H1 (cell line): ENCODE data around the gene TIMM21. TPM values are rescaled to one million over a fixed set of nuclear protein-coding genes. Genes with fewer than 3 reads are reported as not detected.

Experiments used
- CTCF ChIA-PET: fragments of 300-600 bp; sonication (Branson Sonifier 250); formaldehyde crosslinking; loops from one replicate; lab custom pipeline; 2021; ENCODE audit not compliant: partially characterized antibody; lab: Charles Lee
- POLR2A ChIA-PET: fragments of 300-600 bp; sonication (Branson Sonifier 250); formaldehyde crosslinking; loops from one replicate; lab custom pipeline; 2021; ENCODE audit warnings: inconsistent platforms; ENCODE audit not compliant: partially characterized antibody; lab: Charles Lee
- DNase-seq, 2 experiments: peaks; one replicate each; pipeline versions ENCODE4 v3.0.0 to v3.0.0-alpha.2; 2010 to 2022; ENCODE audit warnings: low spot score in 2 of 2, low read depth in 1 of 2, mixed read lengths in 1 of 2
- FAIRE-seq: peaks from 2 replicates; lab custom pipeline; 2011; peaks lifted over from hg19 to GRCh38; lab: Jason Lieb, UNC
- H2AFZ ChIP-seq: 2 replicates; pipeline ENCODE4 v1.8.1; 2012; ENCODE audit warnings: low read length, inconsistent platforms
- H2AK5ac ChIP-seq: 2 replicates; pipeline ENCODE4 v1.6.1; 2013; ENCODE audit warnings: low read depth, low read length
- H2BK120ac ChIP-seq: replicated peaks from 2 replicates; pipeline ENCODE3; 2013; ENCODE audit warnings: low read depth, low read length, inconsistent platforms
- H2BK12ac ChIP-seq: 2 replicates; pipeline ENCODE4 v1.6.1; 2013; ENCODE audit warnings: low read depth, low read length
- H2BK15ac ChIP-seq: 2 replicates; pipeline ENCODE4 v1.6.1; 2013; ENCODE audit warnings: low read length
- H2BK20ac ChIP-seq: 2 replicates; pipeline ENCODE4 v1.6.1; 2013; ENCODE audit warnings: low read length
- H2BK5ac ChIP-seq: 2 replicates; pipeline ENCODE4 v1.6.1; 2013; ENCODE audit warnings: low read depth, low read length
- H3K14ac ChIP-seq: 2 replicates; pipeline ENCODE4 v1.6.1; 2013; ENCODE audit warnings: inconsistent platforms; ENCODE audit not compliant: insufficient read length
- H3K18ac ChIP-seq: 2 replicates; pipeline ENCODE4 v1.6.1; 2013; ENCODE audit warnings: low read length; ENCODE audit errors: extremely low read depth
- H3K23ac ChIP-seq: 2 replicates; pipeline ENCODE4 v1.6.1; 2013; ENCODE audit warnings: inconsistent platforms; ENCODE audit not compliant: insufficient read length
- H3K23me2 ChIP-seq: 2 replicates; pipeline ENCODE4 v1.6.1; 2013; ENCODE audit warnings: low read depth, low read length
- H3K27ac ChIP-seq: 2 replicates; pipeline ENCODE4 v1.6.1; 2011; ENCODE audit warnings: low read depth, low read length, inconsistent platforms
- H3K27me3 ChIP-seq, 4 experiments: replicated peaks in 1 of 4; 1 replicate in 1 of 4; 2 replicates in 3 of 4; pipeline versions ENCODE4 v1.6.1 to v1.8.1; 2011 to 2013; ENCODE audit warnings: low read length in 3 of 4, mild to moderate bottlenecking in 3 of 4, inconsistent platforms in 2 of 4, mixed read lengths in 2 of 4, moderate library complexity in 1 of 4; ENCODE audit not compliant: control insufficient read depth in 3 of 4, insufficient read depth in 3 of 4; ENCODE audit errors: extremely low read depth in 1 of 4
- H3K36me3 ChIP-seq, 4 experiments: 2 replicates each; pipeline versions ENCODE4 v1.6.1 to v1.8.1; 2011 to 2013; ENCODE audit warnings: mild to moderate bottlenecking in 4 of 4, low read length in 3 of 4, moderate library complexity in 2 of 4, control low read depth in 1 of 4, inconsistent platforms in 1 of 4; ENCODE audit not compliant: insufficient read depth in 4 of 4, control insufficient read depth in 2 of 4
- H3K4ac ChIP-seq: replicated peaks from 2 replicates; pipeline ENCODE3; 2013; ENCODE audit warnings: low read length, low read depth, mixed read lengths, inconsistent platforms; ENCODE audit not compliant: insufficient read length
- H3K4me1 ChIP-seq, 4 experiments: replicated peaks in 1 of 4; 1 replicate in 1 of 4; 2 replicates in 3 of 4; pipeline versions ENCODE4 v1.6.1 to v1.8.1; 2011 to 2013; ENCODE audit warnings: low read length in 3 of 4, inconsistent platforms in 2 of 4, mixed read lengths in 1 of 4; ENCODE audit not compliant: insufficient read depth in 4 of 4, control insufficient read depth in 3 of 4
- H3K4me2 ChIP-seq, 2 experiments: 2 replicates each; pipeline versions ENCODE4 v1.6.1 to v1.8.1; 2011 to 2013; ENCODE audit warnings: low read depth in 2 of 2, low read length in 2 of 2, control low read depth in 1 of 2, inconsistent platforms in 1 of 2, mild to moderate bottlenecking in 1 of 2; ENCODE audit not compliant: insufficient read depth in 1 of 2
- H3K4me3 ChIP-seq, 4 experiments: fragments of 200-600, 300-600 bp in 1 of 4; sonication (generic), shearing (Covaris generic), sonication (Bioruptor Twin) in 1 of 4; 2 replicates each; pipeline versions ENCODE4 v1.5.1 to v1.8.1; 2011 to 2016; ENCODE audit warnings: low read length in 4 of 4, low read depth in 3 of 4, control low read depth in 2 of 4, inconsistent platforms in 2 of 4, mild to moderate bottlenecking in 2 of 4, mixed read lengths in 1 of 4, moderate library complexity in 1 of 4; ENCODE audit not compliant: insufficient read depth in 2 of 4; ENCODE audit errors: extremely low read depth in 1 of 4
- H3K56ac ChIP-seq: replicated peaks from 2 replicates; pipeline ENCODE3; 2013; ENCODE audit warnings: low read depth, mild to moderate bottlenecking, mixed read lengths, low read length, inconsistent platforms; ENCODE audit not compliant: insufficient read length
- H3K79me1 ChIP-seq: 2 replicates; pipeline ENCODE4 v1.6.1; 2013; ENCODE audit warnings: low read depth, low read length, control low read depth
- H3K79me2 ChIP-seq, 2 experiments: 2 replicates each; pipeline versions ENCODE4 v1.6.1 to v1.8.1; 2012 to 2013; ENCODE audit warnings: low read length in 2 of 2, mild to moderate bottlenecking in 2 of 2, inconsistent platforms in 1 of 2; ENCODE audit not compliant: insufficient read depth in 2 of 2, control insufficient read depth in 1 of 2
- H3K9ac ChIP-seq, 4 experiments: replicated peaks in 1 of 4; 1 replicate in 1 of 4; 2 replicates in 3 of 4; pipeline versions ENCODE4 v1.6.1 to v1.8.1; 2011 to 2013; ENCODE audit warnings: low read depth in 3 of 4, low read length in 3 of 4, control low read depth in 2 of 4, mild to moderate bottlenecking in 2 of 4, moderate library complexity in 2 of 4, inconsistent platforms in 1 of 4; ENCODE audit errors: extremely low read depth in 1 of 4
- H3K9me3 ChIP-seq, 2 experiments: 2 replicates each; pipeline versions ENCODE4 v1.6.1 to v1.8.1; 2012 to 2013; ENCODE audit warnings: mild to moderate bottlenecking in 2 of 2, moderate library complexity in 2 of 2, control low read depth in 1 of 2, inconsistent platforms in 1 of 2, low read depth in 1 of 2, low read length in 1 of 2, mixed read lengths in 1 of 2; ENCODE audit not compliant: insufficient read depth in 2 of 2
- H4K20me1 ChIP-seq, 2 experiments: replicated peaks in 1 of 2; 2 replicates each; pipeline versions ENCODE3 to v1.8.1; 2011 to 2013; ENCODE audit warnings: inconsistent platforms in 2 of 2, low read length in 2 of 2, mild to moderate bottlenecking in 1 of 2; ENCODE audit not compliant: insufficient read depth in 2 of 2, control insufficient read depth in 1 of 2
- H4K5ac ChIP-seq: 2 replicates; pipeline ENCODE4 v1.6.1; 2013; ENCODE audit warnings: low read length, low read depth, mixed read lengths, inconsistent platforms; ENCODE audit not compliant: insufficient read length
- H4K8ac ChIP-seq: 2 replicates; pipeline ENCODE4 v1.8.0; 2013; ENCODE audit warnings: mild to moderate bottlenecking, moderate library complexity, low read length, inconsistent platforms; ENCODE audit not compliant: insufficient read depth; ENCODE audit errors: extremely low read depth
- H4K91ac ChIP-seq: replicated peaks from 2 replicates; pipeline ENCODE3; 2013; ENCODE audit warnings: low read length, mixed read lengths, inconsistent platforms; ENCODE audit not compliant: insufficient read length
- BACH1 ChIP-seq: IDR thresholded peaks from 2 replicates; pipeline ENCODE4 v1.6.1; 2012; ENCODE audit warnings: low read length, improper control_type of control experiment
- CBX8 ChIP-seq: fragments of 300-800, 300-1000 bp; sonication (generic); IDR thresholded peaks from 2 replicates; pipeline ENCODE4 v1.7.1; 2016; ENCODE audit warnings: low read depth, low read length, borderline replicate concordance
- CREB1 ChIP-seq: IDR thresholded peaks from 2 replicates; pipeline ENCODE4 v1.6.1; 2012; ENCODE audit warnings: inconsistent platforms
- GABPA ChIP-seq: IDR thresholded peaks from 2 replicates; pipeline ENCODE4 v1.6.1; 2011; ENCODE audit warnings: mild to moderate bottlenecking, low read length, moderate library complexity, borderline replicate concordance; ENCODE audit not compliant: insufficient read depth
- TBP ChIP-seq: IDR thresholded peaks from 2 replicates; pipeline ENCODE4 v1.6.1; 2011; ENCODE audit warnings: low read depth, low read length, improper control_type of control experiment
- WGBS, 2 experiments: shearing (Covaris generic) in 1 of 2; methylation state at CpG; one replicate each; pipeline versions ENCODE4 v1.1.6 to v1.1.7; 2013 to 2015; ENCODE audit warnings: low lambda C conversion rate in 2 of 2, mixed read lengths in 2 of 2, inconsistent platforms in 1 of 2, low coverage in 1 of 2, missing lambda C conversion rate in 1 of 2; ENCODE audit not compliant: insufficient replicate concordance in 2 of 2, insufficient coverage in 1 of 2, insufficient read length in 1 of 2; ENCODE audit errors: extremely low coverage in 1 of 2, missing lambda C conversion rate in 1 of 2; 5-methylcytosine and 5-hydroxymethylcytosine counted together
- polyA plus RNA-seq, 7 experiments: library from polyadenylated mRNA; depleted of rRNA in 3 of 7; stranded (reverse) in 5 of 7; unstranded in 2 of 7; fragments of >200 nt in 5 of 7; fragments of 200-250 nt in 2 of 7; gene quantifications; 1 replicate in 5 of 7; 2 replicates in 1 of 7; 4 replicates in 1 of 7; pipeline versions ENCODE4 v1.2.1 to v1.2.3, GENCODE V29; 2011 to 2013; ENCODE audit warnings: missing spikeins in 2 of 7, mixed read lengths in 2 of 7
- total RNA-seq: library from RNA; stranded (reverse); fragmentation: NEBNext Ultra II Directional; extraction: Animal tissue kit (Norgen Biotek cat#: 25700); gene quantifications from 2 replicates; pipeline ENCODE4 v1.2.1, GENCODE V29; 2021

TIMM21 gene
- total and polyA plus RNA-seq, 2 of the 8 experiments (the other 6 are each of a cell fraction or from before 2014, with no cell fraction given): 27.9 to 43.8 TPM

- no peak overlapping the region for H2BK5ac ChIP-seq
- no peak overlapping the region for H2AK5ac ChIP-seq
- no peak overlapping the region for H3K56ac ChIP-seq
- H3K4me2 ChIP-seq: no peak overlapping the region
- no peaks in the 10 kb centered on the region for H3K27me3 ChIP-seq
- H3K36me3 ChIP-seq: no peaks in the 10 kb centered on the region
- no peak overlapping the region for H2AFZ ChIP-seq
- 86% methylated on average over 2 of the region's 2 CpGs; no CpG with 5 or more reads in 1 of the 2 experiments for WGBS, 2 experiments
- H3K14ac ChIP-seq: no peak overlapping the region
- POLR2A ChIA-PET: no interaction called here
- no peaks in the 10 kb centered on the region for H4K20me1 ChIP-seq
- H4K5ac ChIP-seq: no peak overlapping the region
- no peak overlapping the region for H2BK15ac ChIP-seq
- no peak overlapping the region for H2BK20ac ChIP-seq
- no peak for FAIRE-seq
- no peak overlapping the region for H4K91ac ChIP-seq
- no peak for TF ChIP-seq BACH1
- no peak for TF ChIP-seq GABPA
- TF ChIP-seq CREB1: no peak
- TF ChIP-seq TBP: no peak
- TF ChIP-seq CBX8: no peak
- TF ChIP-seq, all 59 proteins: peak for 0
- Histone ChIP-seq H3K4me3 (no peak overlapping the region), H3K23me2 (no peaks in the 10 kb centered on the region; the same call in 1 of the 2 replicates), H4K8ac (no peak overlapping the region), H3K27ac (no peak overlapping the region), H3K18ac (no peak overlapping the region), H3K9ac (no peak overlapping the region), H2BK120ac (no peak overlapping the region), H2BK12ac (no peak overlapping the region), H3K9me3 (peaks cover 5 to 8% of the 10 kb centered on the region in 2 experiments; a peak in 3 of 4 replicates), H3K79me1 (no peaks in the 10 kb centered on the region), H3K79me2 (no peaks in the 10 kb centered on the region), H3K4me1 (no peaks in the 10 kb centered on the region; a peak in 1 of 7 replicates), H3K23ac (no peak overlapping the region), H3K4ac (no peak overlapping the region)
- CTCF ChIA-PET: interaction anchor here (0.6 to 1.6 kb wide), 4 partner anchors 8 to 33 kb away, joined by 3 to 5 read pairs (median 3); no protein-coding TSS in a partner anchor
- no peak for DNase-seq
Observed at GRCh38 chr18:74108460-74108859, 39.9 kb upstream of the TIMM21 start.
